ENCODE measurements around the gene TMEM205. TPM values are rescaled to one million over a fixed set of nuclear protein-coding genes. Genes with fewer than 3 reads are reported as not detected.

Gene TMEM205
- total and polyA plus RNA-seq, 2 of the 13 experiments (the other 11 are each of a cell fraction or from before 2014, with no cell fraction given): 45.5 to 98.7 TPM

GRCh38 chr19:11346104-11346940 is at the start of gene TMEM205, which contains the start of gene CCDC159 (continued):
- TF ChIP-seq ZNF609 (CRISPR knock-in tag; IDR thresholded peaks at IDR 0.05; ENCODE audit: borderline replicate concordance): no peak
- TF ChIP-seq GPN1 (CRISPR knock-in tag; IDR thresholded peaks at IDR 0.05; ENCODE audit: borderline replicate concordance): no peak
- TF ChIP-seq THAP11 (CRISPR knock-in tag; IDR thresholded peaks at IDR 0.05): peak; percentile 81
- TF ChIP-seq ELF4 (CRISPR knock-in tag; IDR thresholded peaks at IDR 0.05; ENCODE audit: borderline replicate concordance): 0 out of 2 replicates have a peak, but pooled peaks have one; percentile 2
- no peak for TF ChIP-seq ZNF7 (CRISPR knock-in tag; IDR thresholded peaks at IDR 0.05)
- TF ChIP-seq PATZ1 (CRISPR knock-in tag; IDR thresholded peaks at IDR 0.05): peak; percentile 57; the same call in 1 of the 2 replicates
- no peak for TF ChIP-seq PLRG1 (conservative IDR thresholded peaks at IDR 0.05)
- TF ChIP-seq CEBPB (IDR thresholded peaks at IDR 0.05; ENCODE audit: borderline replicate concordance, low read depth, low read length): peak; percentile 78; the same call in 1 of the 2 replicates
- TF ChIP-seq ZNF704 (CRISPR knock-in tag; IDR thresholded peaks at IDR 0.05; ENCODE audit: borderline replicate concordance): no peak
- TF ChIP-seq ZEB1 (IDR thresholded peaks at IDR 0.05; ENCODE audit: insufficient replicate concordance, low read depth): no peak
- no peak for TF ChIP-seq CHD4 (IDR thresholded peaks at IDR 0.05; ENCODE audit: borderline replicate concordance, low read length)
- no peak for TF ChIP-seq ATF6 (CRISPR knock-in tag; conservative IDR thresholded peaks at IDR 0.05)
- TF ChIP-seq ZFAT (CRISPR knock-in tag; conservative IDR thresholded peaks at IDR 0.05): no peak
- TF ChIP-seq ZNF263 (CRISPR knock-in tag; IDR thresholded peaks at IDR 0.05): no peak
- TF ChIP-seq ATF7-NPFF (CRISPR knock-in tag; IDR thresholded peaks at IDR 0.05; ENCODE audit: low read depth): no peak
